Measurements from ENCODE around the gene CMIP. TPM values are rescaled to one million over a fixed set of nuclear protein-coding genes. Genes with fewer than 3 reads are reported as not detected.

CMIP gene
- polyA plus RNA-seq, 1 experiment, result 4.9 TPM

DNA sequence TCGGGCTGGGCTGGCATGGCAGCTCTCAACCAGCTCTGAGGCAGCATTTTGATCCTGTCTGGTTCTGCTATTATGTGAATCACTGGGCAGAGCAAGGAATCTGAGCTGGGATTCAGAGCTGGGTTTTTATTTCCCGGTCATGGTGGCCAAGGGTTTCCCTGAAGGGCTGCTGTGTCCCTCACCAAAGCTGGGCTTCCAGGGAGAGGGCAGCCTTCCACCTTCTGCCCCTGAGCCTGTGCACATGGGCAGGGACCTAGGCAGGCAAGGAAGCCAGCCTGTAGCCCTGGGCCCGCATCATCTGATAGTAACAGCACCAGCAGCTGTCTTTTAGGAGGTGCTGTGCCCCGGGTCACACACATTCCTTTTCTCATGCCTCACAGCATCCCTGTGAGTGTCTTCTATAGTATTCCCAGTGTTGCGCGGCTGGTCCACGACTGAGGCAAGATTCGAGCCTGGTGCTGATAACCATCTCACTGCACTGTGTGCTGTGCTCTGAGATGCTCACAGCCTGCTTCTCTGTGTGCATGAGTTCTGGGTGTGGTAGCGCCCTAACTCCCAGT, 249.2 kb downstream of the CMIP start:
- no peak for DNase-seq (ENCODE audit: low read depth)
- TF ChIP-seq, protein P1, sequence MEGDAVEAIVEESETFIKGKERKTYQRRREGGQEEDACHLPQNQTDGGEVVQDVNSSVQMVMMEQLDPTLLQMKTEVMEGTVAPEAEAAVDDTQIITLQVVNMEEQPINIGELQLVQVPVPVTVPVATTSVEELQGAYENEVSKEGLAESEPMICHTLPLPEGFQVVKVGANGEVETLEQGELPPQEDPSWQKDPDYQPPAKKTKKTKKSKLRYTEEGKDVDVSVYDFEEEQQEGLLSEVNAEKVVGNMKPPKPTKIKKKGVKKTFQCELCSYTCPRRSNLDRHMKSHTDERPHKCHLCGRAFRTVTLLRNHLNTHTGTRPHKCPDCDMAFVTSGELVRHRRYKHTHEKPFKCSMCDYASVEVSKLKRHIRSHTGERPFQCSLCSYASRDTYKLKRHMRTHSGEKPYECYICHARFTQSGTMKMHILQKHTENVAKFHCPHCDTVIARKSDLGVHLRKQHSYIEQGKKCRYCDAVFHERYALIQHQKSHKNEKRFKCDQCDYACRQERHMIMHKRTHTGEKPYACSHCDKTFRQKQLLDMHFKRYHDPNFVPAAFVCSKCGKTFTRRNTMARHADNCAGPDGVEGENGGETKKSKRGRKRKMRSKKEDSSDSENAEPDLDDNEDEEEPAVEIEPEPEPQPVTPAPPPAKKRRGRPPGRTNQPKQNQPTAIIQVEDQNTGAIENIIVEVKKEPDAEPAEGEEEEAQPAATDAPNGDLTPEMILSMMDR (IDR thresholded peaks at IDR 0.05; ENCODE audit: insufficient read depth, low read depth, low read length), result no peak
- CTCF ChIA-PET, result interaction anchor here (0.8 to 3.9 kb wide), 4 partner anchors 10 to 290 kb away, joined by 3 to 13 read pairs (median 8); no protein-coding TSS in a partner anchor
- Histone ChIP-seq H3K36me3 (ENCODE audit: control insufficient read depth, insufficient read depth, low read length) (peaks cover 4% of the 10 kb centered on the region; the same call in 1 of the 2 replicates), H3K27me3 (ENCODE audit: control insufficient read depth, insufficient read depth, low read length) (no peaks in the 10 kb centered on the region), H3K4me3 (ENCODE audit: low read depth, low read length) (no peak overlapping the region)
- POLR2A ChIA-PET, result no interaction called here

- TF ChIP-seq, protein P1 (IDR thresholded peaks at IDR 0.05; ENCODE audit: insufficient read depth, low read depth, low read length), result no peak
Observed at GRCh38 chr16:81694494-81695280, 250.1 kb downstream of the CMIP start.

DNA sequence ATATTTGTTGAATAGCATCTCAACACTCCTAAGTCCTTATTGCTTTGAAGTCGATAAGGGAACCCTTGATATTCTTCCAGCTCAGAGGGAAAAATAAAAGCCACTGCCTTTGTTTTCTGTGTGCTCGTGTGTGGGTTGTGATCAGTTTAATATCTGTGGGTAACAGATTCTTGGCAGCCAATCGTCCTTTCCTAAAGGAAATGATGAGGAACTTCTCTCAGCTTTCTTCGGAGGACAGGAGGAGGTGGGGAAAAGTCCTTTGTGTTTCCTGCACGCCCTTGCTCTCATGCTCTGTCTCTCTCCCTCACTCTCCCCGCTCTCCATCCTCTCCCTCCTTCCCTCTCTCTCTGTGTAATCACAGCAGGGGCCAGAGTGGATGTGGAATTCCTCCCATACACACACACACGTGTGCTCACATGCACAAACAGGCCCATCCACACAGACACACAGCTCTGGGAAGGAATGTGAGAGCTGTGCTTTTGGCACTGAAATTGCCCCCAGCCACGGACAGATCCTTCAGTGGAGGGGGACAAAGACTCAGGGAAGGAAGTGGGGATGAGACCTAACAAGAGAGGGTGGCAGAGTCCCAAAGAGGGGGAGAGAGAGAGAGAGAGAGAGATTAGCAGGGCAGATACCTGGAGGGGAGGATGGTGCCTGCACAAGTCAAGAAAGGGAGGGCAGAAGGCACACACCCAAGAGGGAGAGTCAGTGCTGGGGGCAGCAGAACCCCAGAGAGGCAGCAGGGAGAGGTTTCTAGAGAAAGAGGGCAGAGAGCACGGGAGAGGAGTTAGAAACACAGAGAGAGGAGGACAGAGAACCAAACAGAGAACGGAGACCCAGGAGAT, 250.9 kb downstream of the CMIP start:
- TF ChIP-seq, protein P1 (IDR thresholded peaks at IDR 0.05; ENCODE audit: insufficient read depth, low read depth, low read length), result no peak
- ChIA-PET CTCF (interaction anchor here (1.0 to 3.9 kb wide), 6 partner anchors 25 to 292 kb away, joined by 3 to 13 read pairs (median 4); no protein-coding TSS in a partner anchor), POLR2A (no interaction called here)
- Histone ChIP-seq H3K4me3 (ENCODE audit: low read depth, low read length) (no peak overlapping the region), H3K27me3 (ENCODE audit: control insufficient read depth, insufficient read depth, low read length) (no peaks in the 10 kb centered on the region), H3K36me3 (ENCODE audit: control insufficient read depth, insufficient read depth, low read length) (peaks cover 7% of the 10 kb centered on the region)
- DNase-seq (ENCODE audit: low read depth), result no peak

More at GRCh38 chr16:81694494-81695280, 250.1 kb downstream of the CMIP start:
- ChIA-PET POLR2A (no interaction called here), CTCF (interaction anchor here (0.8 to 3.9 kb wide), 6 partner anchors 9 to 291 kb away, joined by 3 to 13 read pairs (median 4); no protein-coding TSS in a partner anchor)
- DNase-seq (ENCODE audit: low read depth), result no peak
- Histone ChIP-seq H3K36me3 (ENCODE audit: control insufficient read depth, insufficient read depth, low read length) (peaks cover 7% of the 10 kb centered on the region), H3K27me3 (ENCODE audit: control insufficient read depth, insufficient read depth, low read length) (no peaks in the 10 kb centered on the region), H3K4me3 (ENCODE audit: low read depth, low read length) (no peak overlapping the region)

- H3K27me3 ChIP-seq (ENCODE audit: control insufficient read depth, insufficient read depth, low read length), result no peaks in the 10 kb centered on the region
- H3K4me3 ChIP-seq (ENCODE audit: low read depth, low read length), result no peak overlapping the region
- peaks cover 7% of the 10 kb centered on the region for H3K36me3 ChIP-seq (ENCODE audit: control insufficient read depth, insufficient read depth, low read length)
- DNase-seq (ENCODE audit: low read depth), result no peak
- POLR2A ChIA-PET, result no interaction called here
- TF ChIP-seq, protein P1 (IDR thresholded peaks at IDR 0.05; ENCODE audit: insufficient read depth, low read depth, low read length), result no peak
- CTCF ChIA-PET, result interaction anchor here (0.9 to 3.9 kb wide), 17 partner anchors 9 to 331 kb away, joined by 3 to 13 read pairs (median 4); no protein-coding TSS in a partner anchor
Observed at GRCh38 chr16:81696166-81696960, 251.8 kb downstream of the CMIP start.
